Stimulated activated CD8-positive, alpha-beta memory T cell treated with anti-CD3 and anti-CD28 coated beads, Interleukin-7, amount 100 ng/mL, for 4 hours (primary cell): ENCODE measurements around the gene INTS12.
"Not testable (repeated sequence)": the region's sequence is repeated elsewhere in the genome, so short reads cannot be mapped to it uniquely, and the experiment has no call there.

Experiments
- DNase-seq, 2 donors: peaks; one replicate each; pipeline ENCODE4 v3.0.0-alpha.2; 2020; ENCODE audit warnings: low read depth in 2 of 2

The INTS12 gene

DNA sequence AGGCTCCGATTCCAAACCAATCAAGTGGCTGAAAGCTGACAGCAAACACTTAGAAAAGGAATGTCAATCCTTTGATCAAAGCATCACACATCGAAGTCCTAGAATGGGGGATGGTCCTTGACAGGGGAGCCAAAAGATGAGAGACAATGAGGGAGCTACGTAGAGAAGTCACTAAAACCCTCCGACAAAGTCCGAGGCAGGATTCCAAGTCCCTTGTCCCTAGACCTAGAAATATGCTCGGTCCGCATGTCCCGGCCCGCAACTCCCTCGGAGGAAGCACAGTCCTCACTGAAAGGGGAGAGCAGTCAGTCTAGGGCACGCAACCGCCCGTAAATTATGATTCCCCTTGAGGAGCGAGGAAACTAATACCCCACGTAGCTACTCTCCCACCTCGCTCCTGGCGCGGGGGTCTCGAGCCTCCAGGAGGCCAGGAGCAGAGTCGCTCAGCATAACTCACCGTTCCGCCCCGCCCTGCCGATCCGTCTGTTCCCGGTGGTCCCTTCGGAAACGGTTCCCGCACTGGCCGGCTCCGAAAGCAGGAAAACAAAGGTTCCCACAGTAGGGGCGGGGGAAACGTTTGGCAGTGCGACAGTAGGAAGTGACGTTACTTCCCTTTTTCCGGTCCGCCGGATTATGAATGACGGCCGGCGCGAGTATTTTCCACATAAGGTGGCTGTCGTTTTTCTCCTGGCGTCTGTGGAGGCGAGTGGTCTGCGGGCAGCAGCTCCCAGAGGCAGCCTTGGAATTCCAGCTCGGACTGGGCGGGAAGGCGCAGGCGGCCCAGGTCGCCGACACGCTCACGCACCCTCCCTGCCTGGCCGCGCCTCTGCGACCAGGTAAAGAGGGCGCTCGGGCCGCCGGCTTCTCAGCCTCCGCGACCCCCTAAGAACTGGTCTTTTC lies at the start of gene INTS12, which contains the start of gene GSTCD:
Gene INTS12, minus strand, starts transcription at position 509 of the 900 bp plus-strand sequence. CDS start 8,684 bp downstream, outside the sequence.
Gene GSTCD, plus strand, starts transcription at position 604 of the 900 bp plus-strand sequence. CDS start 8,830 bp downstream, outside the sequence.
- peak; percentile 76 to 83 for DNase-seq

- DNase-seq: no peak
Observed at GRCh38 chr4:105755375-105755774, 46.9 kb upstream of the INTS12 start.

GRCh38 chr4:105753361-105753760 lies 44.9 kb upstream of the INTS12 start:
- no peak for DNase-seq

GRCh38 chr4:105751718-105752299 lies 43.3 kb upstream of the INTS12 start:
- DNase-seq: no peak

GRCh38 chr4:105748222-105748621 lies 39.7 kb upstream of the INTS12 start:
- DNase-seq: no peak

- no peak for DNase-seq
Observed at GRCh38 chr4:105741548-105741947, 33.1 kb upstream of the INTS12 start.

DNA sequence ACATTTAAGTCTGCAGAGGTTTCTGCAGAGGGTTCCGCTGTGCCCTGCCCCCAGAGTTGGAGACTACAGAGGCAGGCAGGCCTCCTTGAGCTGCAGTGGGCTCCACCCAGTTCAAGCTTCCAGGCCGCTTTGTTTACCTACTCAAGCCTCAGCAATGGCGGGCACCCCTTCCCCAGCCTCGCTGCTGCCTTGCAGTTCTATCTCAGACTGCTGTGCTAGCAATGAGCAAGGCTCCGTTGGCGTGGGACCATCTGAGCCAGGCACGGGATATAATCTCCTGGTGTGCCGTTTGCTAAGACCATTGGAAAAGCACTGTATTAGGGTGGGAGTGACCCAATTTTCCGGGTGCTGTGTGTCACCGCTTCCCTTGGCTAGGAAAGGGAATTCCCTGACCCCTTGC lies 26.7 kb upstream of the INTS12 start:
- not testable (repeated sequence) for DNase-seq

- DNase-seq: not testable (repeated sequence)
Observed at GRCh38 chr4:105729895-105730294, 21.4 kb upstream of the INTS12 start.

DNA sequence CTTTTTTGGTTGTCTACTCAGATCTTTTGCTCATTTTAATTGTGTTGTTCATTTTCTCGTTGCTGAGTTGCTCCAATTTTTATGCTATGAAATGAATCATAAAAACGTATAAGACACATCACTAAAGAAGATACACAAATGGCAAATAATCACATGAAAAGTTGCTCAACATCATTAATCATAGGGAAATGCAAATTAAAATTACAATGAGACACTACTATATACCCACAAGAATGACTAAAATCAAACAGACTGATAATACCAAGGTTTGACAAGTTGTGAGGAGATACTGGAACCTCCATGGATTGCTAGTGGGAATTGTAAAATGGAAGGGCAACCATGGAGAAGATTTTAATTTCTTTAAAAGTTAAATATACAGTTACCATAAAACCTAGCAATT lies 17.1 kb upstream of the INTS12 start:
- DNase-seq: no peak

DNA sequence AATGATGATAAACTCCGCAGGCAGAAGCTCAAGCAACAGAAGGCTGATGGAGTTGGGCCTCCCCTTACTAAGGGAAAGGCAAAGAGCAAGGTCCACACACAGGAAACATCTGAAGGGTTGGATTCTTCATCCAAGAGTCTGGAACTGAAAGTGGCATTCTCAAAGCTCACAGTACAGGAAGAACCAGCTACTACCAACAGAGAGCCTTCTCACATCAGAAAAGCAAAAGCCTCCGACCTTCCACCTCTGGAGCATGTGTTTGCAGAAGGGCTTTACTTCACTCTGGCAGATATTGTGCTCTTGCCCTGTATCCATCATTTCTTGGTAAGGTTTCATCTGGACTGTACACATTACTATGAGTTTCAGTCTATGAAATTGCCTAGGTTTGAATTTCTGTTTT lies 10.7 kb upstream of the INTS12 start:
- DNase-seq: no peak

- no peak for DNase-seq
Observed at GRCh38 chr4:105715692-105716278, 7.3 kb upstream of the INTS12 start.

- no peak for DNase-seq
Observed at GRCh38 chr4:105714932-105715331, 6.4 kb upstream of the INTS12 start.

GRCh38 chr4:105714071-105714521 lies 5.6 kb upstream of the INTS12 start:
- no peak for DNase-seq

GRCh38 chr4:105712766-105713165 lies 4.3 kb upstream of the INTS12 start:
- DNase-seq: no peak

GRCh38 chr4:105710678-105711077 lies 2.2 kb upstream of the INTS12 start:
- DNase-seq: no peak

- DNase-seq: no peak
Observed at GRCh38 chr4:105710012-105710600, 1.6 kb upstream of the INTS12 start.

- peak in 1 of 2 donors; percentile 5 for DNase-seq
Observed at GRCh38 chr4:105709081-105709450, 577 bp upstream of the INTS12 start.

DNA sequence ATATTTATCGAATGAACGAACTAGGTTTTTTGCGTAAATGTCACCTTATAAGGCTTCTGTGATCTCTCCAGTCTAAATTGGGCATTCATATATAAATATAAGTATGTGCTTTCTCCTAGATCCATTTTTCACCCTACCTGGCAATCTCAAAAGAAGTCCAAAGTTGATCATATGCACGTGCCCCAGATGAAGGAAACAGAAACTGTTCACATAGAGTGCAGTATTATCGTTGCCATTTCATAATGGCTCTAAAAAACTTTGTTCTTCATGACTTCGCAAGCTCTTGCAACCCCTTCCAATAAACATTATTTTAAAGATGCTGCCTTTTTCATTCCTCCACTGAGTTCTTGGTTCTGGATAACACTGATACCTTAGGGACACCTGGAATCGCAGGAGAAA lies 708 bp downstream of the INTS12 start:
- no peak for DNase-seq

DNA sequence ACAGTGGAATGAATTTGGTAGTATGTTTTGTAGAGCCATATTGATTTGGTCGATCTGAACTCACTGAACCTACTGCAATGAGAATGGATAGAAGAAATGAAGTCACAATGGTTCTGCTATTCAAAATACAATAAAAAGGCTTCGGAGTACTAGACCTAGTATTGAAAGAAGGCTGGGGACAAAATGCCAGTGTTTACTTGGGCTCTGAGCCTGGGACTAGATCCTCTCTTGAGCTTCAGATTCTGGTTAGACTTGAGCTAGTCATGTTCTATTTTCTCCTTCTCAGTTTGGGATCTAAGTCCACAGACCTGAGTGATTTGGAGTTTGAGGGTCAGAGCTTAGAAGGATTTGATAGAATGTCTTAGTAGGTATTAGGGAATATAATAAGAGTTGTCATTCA lies 9.9 kb downstream of the INTS12 start:
- DNase-seq: no peak

DNA sequence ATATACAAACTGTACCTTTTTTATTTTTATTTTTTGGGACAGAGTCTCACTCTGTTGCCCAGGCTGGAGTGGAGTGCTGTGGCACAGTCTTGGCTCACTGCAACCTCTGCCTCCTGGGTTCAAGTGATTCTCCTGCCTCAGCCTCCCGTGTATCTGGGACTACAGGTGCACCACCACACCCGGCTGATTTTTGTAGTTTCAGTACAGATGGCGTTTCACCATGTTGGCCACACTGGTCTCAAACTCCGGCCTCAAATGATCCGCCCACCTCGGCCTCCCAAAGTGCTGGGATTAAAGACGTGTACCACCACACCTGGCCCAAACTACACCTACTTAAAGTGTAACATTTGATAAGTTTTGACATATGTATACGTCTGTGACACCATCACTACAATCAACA lies 12.7 kb downstream of the INTS12 start:
- not testable (repeated sequence) for DNase-seq

GRCh38 chr4:105694812-105695211 lies 13.7 kb downstream of the INTS12 start:
- not testable (repeated sequence) for DNase-seq

- no peak for DNase-seq
Observed at GRCh38 chr4:105686571-105686970, 21.9 kb downstream of the INTS12 start.
